HG03460 (cell line): ENCODE results near the gene TANC1.

ENCODE experiments used
- ATAC-seq: cut with Tn5 transposase; IDR thresholded peaks from one replicate; pipeline ENCODE4 v1.9.1; 2021; ENCODE audit not compliant: unreplicated experiment

The TANC1 gene

GRCh38 chr2:159185401-159186130, 217.1 kb downstream of the TANC1 start:
- peak; percentile 64 for ATAC-seq

GRCh38 chr2:159186462-159186861, 218.0 kb downstream of the TANC1 start:
- no peak for ATAC-seq

- ATAC-seq, result no peak
These were observed 218.7 kb downstream of the TANC1 start for GRCh38 chr2:159187106-159187505.

- ATAC-seq, result no peak
These were observed 220.0 kb downstream of the TANC1 start for GRCh38 chr2:159188449-159188848.

- no peak for ATAC-seq
These were observed 224.0 kb downstream of the TANC1 start for GRCh38 chr2:159192371-159192918.

GRCh38 chr2:159193791-159194190, 225.4 kb downstream of the TANC1 start:
- no peak for ATAC-seq

- no peak for ATAC-seq
These were observed 225.8 kb downstream of the TANC1 start for GRCh38 chr2:159194241-159194640.

- no peak for ATAC-seq
These were observed 227.3 kb downstream of the TANC1 start for GRCh38 chr2:159195697-159196096.

- ATAC-seq, result no peak
These were observed 228.0 kb downstream of the TANC1 start for GRCh38 chr2:159196393-159196925.

- no peak for ATAC-seq
These were observed 230.8 kb downstream of the TANC1 start for GRCh38 chr2:159199236-159199635.

- no peak for ATAC-seq
These were observed 231.5 kb downstream of the TANC1 start for GRCh38 chr2:159199761-159200465.

GRCh38 chr2:159200498-159200897, 232.1 kb downstream of the TANC1 start:
- ATAC-seq, result peak; percentile 4

- peak; percentile 98 for ATAC-seq
These were observed 233.1 kb downstream of the TANC1 start for GRCh38 chr2:159201360-159202063.

GRCh38 chr2:159202568-159203071, 234.2 kb downstream of the TANC1 start:
- no peak for ATAC-seq

- no peak for ATAC-seq
These were observed 236.1 kb downstream of the TANC1 start for GRCh38 chr2:159204381-159205144.

- no peak for ATAC-seq
These were observed 238.4 kb downstream of the TANC1 start for GRCh38 chr2:159206736-159207380.

GRCh38 chr2:159208438-159208837, 240.0 kb downstream of the TANC1 start:
- ATAC-seq, result no peak

- ATAC-seq, result peak; percentile 80
These were observed 241.2 kb downstream of the TANC1 start for GRCh38 chr2:159209341-159210306.
